Stimulated activated CD8-positive, alpha-beta memory T cell treated with anti-CD3 and anti-CD28 coated beads, Interleukin-12 subunit alpha, Interleukin-12 subunit beta, amount 100 ng/mL, for 1 hour (primary cell): ENCODE results near the gene BLID.

Experiments used
- DNase-seq: peaks from one replicate; pipeline ENCODE4 v3.0.0-alpha.2; 2020; ENCODE audit warnings: low read depth

Gene BLID, protein sequence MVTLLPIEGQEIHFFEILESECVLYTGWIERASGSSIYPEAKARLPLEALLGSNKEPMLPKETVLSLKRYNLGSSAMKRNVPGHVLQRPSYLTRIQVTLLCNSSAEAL

DNA sequence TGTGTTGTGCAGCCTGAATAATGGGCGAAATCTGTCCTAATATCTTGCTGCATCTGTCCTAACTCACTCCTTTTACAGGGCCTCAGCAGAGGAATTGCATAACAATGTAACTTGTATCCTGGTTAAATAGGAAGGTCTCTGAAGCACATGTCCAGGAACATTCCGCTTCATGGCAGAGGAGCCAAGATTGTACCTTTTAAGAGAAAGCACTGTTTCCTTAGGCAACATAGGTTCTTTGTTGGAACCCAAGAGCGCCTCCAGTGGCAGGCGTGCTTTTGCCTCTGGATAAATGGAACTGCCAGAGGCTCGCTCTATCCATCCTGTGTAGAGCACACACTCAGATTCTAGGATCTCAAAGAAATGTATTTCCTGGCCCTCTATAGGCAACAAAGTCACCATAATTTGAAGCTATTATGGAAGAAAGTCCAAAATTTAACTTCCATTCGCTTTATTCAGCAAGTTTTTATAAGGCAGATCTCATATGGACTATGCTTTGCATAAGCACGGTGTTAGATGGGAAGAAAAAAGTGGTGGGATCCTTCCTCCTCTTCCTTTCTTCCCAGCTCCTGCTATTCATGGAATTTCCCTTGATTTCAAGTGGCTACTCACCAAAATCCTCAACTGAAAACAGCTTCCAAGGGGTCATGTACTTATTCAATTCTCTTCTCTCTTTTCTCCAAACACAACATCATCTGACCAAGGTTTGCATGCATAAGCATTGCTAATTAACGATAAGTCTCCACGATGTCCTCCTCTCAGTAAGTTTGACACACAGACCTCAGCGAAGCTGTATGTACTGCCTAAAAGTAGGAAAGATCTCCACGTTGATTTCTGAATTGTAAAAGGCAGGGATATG lies at the start of gene BLID:
TSS of gene BLID (minus strand) at position 692 of the 856 bp plus-strand sequence. CDS start at position 399, 293 bp downstream.
- no peak for DNase-seq

DNA sequence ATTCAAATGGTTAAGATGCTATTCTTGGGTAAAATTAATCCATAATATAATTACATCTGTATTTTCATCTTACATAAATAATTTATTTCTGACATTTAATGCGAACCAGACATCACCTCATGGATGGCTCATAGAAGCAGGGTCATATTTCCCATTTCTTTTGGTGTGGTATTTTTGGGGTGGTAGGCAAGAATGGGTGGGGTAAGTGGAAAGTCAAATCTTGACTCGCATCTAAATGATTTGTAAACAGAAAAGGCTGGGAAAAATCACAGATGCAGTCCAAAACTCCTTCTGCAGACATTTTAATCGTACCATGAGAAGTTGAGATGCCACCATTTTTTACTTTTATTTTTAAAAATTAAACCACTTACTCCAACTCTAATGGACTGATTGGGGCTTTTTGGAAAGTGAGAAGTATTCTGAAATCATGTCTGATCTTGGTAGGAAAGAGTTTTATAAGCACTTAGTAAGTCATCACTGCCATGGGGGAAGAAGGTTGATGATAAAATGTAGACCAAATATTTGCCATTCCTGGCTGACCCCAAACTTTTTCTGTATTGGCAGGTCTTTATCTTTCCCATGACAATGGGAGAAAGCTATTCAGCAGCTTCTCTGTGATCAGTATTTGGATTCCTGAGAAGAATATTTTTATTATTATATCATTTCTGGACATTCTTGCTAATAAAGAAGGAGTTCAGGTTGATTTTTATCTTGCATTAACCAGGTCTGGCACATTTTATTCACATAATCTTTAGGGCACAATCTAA lies 47.2 kb upstream of the BLID start:
- DNase-seq, result no peak

DNA sequence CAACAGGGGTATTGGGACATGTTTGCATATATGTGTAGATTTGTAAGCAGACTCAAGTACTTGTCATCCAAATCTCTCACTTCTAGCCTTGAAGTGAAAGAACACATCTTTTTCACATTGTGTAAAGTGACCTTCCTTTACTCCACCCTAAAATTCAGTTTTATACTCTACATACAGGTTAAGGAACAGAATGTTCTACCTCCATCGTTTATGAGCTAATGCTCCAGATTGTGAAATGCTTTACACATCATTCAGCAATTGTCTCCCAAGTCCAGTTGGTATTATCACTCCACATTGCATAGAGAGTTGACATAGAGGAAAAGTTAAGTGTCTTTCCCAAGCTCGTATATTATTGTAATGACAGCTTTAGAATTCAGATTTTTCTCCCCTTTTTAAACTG lies 46.1 kb upstream of the BLID start:
- DNase-seq, result no peak

DNA sequence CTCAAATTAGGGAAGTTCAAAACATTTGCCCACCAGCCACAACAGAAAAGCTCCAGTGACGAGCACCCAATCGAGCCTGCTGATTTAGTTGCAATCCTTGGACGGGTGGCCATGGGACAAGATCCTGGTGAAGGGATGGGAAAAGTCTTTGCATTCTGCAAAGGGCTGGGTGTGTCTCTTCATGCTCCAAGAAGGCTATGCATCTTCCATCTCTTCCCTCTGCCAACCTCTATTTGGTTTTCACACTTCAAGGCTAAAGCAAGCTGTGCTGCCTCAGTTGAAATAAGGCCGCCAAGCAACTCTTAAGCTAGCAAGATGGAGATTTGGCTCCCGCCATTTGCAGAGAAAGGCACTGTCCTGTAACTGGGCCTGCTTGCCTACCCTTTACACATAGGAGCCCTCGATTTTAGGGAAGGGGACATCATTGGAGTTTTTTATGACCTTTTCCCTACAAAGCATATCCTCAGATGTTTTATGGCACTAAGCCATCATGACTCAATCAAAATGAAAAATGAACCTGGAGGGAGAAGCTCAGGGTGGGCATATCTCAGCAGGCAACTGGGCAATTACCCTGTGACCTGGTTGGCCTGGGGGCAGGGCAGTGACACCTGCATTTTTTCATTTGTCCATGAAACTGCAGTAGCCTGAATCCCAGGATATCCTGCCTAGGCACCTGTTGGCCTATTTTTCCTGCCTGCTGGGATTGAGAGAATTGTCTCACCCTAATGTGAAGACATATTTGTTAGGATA lies 45.0 kb upstream of the BLID start:
- no peak for DNase-seq

DNA sequence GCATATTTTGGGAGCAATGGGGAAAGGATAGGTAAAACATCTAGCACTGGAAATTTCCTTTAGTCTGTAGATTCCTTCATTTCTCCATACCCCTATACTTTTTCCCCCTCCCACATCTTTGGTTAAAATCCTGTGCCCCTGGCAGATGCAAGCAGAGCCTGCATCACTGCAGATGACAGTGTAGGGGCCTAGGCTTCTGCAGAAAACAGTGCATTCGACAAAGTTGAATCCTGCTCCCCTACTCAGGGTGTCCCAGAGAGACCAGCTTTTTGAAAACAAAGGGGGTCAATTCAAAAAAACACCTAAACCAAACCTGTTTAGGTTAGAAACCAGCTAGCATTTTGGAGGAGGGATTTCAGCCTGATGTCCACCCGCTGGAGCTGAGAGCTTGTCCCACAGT lies 43.8 kb upstream of the BLID start:
- no peak for DNase-seq

DNA sequence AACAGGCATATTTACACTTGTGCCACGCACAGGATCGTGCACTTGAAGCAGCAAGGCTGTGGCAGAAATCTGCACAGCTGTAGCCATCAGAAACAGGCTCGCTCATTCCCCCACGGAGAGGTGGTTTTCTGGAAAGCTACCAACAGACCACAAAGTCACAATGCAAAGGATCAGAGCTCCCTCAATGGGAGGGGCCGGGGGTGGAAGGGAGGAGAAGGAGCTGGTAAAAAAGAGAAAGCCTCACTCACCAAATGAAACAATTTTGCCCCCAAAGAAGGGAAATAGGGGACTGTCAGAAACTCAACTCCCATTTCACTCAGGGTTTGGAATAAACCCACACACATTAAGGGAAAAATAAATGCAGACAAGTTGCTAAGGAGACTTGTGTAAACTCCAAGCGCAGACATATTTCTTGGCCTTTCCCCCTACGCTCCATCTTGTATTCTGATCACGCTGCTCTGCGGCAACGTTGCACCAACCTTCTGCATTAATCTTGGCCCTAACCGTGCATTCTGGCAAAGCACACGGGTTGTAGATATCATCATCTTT lies 43.2 kb upstream of the BLID start:
- no peak for DNase-seq

DNA sequence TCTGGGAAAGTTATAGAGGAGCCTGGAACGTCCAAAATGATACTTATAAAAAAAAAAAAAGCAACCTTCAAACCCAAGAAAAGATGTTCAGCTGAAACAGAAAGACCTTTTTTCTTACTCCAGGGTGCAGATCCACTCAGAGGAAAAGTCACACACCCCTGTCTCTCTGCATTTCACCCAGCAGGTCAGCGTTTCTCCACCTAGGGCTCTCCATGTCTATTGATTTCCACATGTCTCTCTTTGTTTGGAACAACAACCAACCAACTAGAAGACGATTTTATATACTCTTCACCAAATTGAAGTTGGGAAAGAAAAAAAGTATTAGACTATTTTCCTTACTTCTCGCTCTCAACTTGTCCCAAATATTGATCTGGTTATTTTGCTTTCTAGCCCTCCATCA lies 42.2 kb upstream of the BLID start:
- no peak for DNase-seq

DNA sequence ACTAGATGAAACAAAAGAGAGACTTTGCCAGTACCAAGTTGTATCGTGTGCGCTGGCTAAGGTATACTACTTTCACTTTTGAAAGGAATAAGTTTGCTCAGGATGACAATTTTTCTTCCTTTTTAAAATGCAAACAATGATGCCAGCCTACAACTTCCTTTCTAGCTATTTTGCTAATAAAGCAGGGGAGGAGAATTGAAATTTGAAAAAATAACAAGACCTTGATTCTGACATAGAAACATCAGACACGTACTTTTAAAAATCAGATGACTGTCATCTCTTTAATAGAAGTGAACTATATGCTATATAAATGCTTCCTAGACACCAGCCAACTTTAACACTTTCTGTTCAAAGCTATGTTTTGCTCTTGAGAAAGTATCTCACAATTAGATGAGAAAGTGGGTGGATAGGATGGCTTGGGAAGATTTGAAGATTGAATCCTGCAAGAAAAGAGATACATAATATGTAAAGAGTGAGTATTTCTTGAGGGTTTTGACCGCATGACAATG lies 41.7 kb upstream of the BLID start:
- DNase-seq, result no peak

DNA sequence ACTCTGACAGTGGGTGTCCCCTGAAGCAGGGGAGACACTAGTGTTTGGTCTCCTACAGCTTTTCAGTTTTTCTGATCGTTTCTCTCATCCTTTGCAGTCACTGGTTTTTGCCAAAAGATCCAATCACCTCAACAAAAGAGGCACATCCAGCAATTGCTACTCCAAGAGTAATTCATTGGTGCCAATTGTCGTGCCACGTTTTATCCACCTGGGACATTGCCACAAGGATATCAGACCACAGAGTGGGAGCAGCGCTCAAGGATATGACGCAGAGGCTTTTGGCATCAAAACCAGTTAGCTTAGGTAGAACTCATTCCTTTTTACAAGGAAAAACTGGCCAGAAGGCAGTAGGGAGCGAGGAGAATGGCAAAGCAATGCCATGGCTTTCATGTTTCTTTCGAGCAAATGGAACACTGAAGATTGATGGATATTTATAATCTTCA lies 40.9 kb upstream of the BLID start:
- DNase-seq, result no peak

DNA sequence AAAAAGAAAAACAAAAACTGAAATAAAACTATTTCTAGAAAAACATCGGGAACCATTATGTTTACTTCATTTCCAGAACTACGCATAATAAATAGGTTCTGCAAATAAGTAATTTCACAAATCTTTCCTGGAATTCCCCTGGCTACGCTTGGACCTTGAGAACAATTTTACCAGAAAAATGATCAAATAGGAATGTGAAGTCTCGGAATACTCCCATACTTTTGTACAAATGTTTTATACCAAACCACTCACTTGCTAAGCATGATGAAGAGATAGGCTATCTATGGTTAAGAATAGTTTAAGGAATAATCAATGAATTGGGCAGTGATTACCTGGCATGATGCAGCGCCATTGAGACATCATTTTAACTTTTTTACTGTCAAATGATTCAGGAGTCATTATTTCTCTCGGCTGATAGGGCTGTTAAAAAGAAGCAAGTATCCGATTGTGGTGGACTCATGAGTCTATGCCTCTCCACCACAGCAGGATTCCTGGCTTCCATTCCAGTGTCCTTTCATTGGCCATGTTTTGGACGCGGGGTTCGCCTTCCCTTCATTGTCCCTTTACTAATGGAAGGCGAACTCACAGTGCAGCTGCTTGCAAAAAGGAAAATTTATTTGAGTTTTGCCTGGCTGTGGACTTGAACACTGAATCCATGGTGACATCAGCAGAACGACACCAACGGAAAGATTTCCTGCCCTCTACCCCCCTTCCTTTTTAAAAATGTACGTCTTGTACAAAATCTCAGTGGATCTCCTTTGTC lies 39.9 kb upstream of the BLID start:
- DNase-seq, result no peak

DNA sequence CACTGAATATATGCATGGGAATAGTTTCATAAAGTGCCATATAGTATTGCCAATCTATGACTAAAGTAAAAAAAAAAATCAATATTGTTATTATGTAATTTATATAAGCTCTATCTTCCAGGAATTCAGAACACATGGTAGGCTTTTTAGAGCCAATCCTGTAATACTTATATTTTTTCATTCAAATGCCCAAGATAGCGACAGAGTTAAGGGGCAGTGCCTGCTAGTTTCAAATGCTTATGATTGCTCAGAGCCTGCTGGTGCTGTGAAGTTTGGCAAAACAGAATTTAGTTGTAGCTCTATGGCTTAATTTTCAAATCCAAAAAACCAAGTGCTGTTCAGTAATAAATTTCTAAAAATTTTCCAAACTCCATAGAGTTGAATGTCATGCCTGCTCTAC lies 39.0 kb upstream of the BLID start:
- DNase-seq, result no peak

DNA sequence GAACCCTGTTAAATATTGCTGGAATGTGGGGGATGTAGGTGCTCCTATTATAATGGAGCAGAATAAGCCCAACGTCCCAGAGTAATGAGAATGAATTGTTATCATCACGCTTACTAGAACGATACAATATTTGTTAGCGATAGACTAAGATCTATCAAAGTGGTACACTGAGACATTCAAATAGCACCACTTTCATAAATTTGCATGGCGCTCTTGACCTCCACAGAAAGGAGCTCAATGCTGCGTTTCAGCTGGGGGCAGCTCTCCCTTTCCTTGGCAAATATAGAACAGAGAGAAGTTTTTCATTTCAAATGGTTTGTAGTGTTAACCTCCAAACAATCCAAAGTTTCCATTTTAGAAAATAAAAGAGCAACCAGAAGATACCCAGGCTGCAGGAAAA lies 38.2 kb upstream of the BLID start:
- no peak for DNase-seq

DNA sequence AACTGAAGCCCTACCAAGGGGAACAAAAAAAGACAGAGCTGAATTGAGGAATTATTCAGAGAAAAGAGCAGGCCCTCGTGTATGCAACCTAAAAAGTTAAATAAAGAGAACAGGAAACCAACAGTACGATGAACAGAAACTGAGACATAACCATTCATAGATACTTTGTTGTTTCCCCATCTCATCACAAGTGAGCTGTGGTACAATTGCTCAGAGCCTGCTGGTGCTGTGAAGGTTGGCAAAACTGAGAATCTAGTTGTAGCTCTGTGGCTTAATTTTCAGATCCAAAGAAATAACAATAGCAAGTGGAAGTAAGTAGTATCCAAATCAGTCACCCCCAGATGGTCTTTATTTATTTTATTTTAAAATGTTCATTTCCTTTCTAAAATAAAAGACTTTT lies 37.7 kb upstream of the BLID start:
- DNase-seq, result no peak

DNA sequence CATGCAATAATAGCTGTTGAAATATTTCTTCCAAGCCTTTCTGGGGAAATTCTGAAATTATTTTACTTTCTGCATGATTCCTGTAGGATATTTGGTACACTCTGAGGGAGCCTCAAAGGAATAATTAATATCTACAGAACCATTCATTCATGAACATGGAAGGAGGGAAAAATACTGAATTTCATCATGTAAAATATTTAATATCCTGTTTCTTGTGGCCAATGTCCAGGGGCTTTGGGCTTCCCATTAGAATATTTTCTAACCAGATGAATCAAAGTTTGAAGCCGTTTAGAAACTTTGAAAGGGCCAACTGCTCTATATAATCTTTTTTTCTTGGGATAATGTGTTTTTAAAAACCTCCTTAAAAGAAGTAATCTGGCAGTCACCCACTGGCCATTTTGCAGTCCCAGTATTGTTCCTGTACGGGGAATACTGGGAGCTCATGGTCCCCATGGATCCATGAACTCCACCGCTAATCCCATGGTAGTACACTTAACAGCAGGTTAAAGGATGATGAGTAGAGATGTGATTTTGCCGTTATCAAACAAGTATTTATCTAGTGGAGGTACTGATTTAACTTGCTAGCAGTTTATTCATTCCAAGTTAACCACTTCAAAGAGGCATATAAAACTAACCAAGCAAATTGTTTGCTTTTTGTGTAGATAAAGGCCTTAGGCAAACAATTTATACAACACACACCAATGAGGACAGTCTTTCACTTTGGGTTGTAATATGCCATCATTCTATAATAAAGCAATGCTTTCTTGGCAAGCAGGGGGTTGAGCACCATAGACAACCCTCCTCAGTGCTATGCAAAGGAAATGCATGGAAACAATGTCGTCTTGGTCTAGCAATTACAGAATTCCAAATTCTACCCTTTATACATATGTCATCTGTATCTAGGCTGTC lies 34.5 kb upstream of the BLID start:
- no peak for DNase-seq

DNA sequence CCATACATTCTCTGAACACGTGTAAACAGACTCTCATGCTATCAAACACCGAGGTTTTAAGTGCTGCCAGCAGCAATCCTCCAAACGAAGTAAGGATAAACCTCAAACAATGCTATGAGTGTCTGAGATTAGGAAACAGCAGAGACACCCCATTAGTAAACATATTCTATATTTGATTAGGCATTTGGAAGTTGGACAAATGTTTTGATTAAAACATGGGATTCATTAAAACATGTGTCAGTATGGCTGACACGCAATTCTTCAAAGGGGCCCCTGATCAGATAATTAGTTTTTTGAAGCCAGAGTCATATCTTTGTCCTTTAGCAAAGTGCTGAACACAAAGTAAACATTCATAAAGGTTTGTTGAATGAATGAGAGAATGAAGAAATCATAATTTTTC lies 33.2 kb upstream of the BLID start:
- no peak for DNase-seq

DNA sequence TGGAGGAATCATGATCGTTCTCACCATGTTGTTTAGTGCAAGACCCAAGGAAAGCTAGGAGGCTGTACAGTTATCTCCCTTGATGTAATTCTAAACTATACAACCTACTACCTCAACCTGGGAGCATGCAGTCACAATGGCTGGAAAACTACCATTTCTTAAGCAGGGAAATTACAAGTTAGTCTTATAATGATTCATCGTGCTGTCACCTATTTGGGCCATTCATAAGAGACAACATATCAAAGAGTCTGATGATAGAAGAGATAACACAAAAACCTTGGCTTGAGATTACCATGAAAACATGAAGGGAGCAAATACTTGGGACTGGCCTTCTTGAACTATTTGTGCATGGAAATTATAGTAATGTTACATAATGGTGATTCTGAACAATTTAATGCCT lies 30.5 kb upstream of the BLID start:
- no peak for DNase-seq

DNA sequence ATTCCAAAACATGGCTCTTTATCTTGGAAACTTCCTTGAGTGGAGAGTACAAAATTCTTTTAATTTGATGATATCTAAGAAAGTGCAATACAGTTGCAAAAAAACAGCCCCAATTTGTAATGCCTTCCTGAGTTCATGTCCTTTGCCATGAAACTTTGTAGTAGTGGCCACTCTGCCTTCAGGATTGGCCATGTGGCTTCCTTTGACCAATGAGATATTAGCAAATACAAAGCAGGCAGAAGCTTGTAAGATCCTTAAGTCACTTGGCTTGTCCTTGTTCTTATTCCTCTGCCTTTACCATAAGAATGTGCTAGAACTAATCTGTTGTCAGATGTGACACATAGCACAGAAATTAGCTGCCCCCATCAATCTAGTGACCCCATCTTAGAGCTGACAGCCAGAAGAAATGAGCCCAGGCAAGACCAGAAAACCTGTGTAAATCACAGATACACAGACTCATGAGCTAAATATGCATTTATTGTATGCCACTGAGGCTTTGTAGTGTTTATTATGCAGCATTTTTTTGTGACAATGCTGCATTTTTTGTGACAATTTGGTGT lies 29.8 kb upstream of the BLID start:
- no peak for DNase-seq

DNA sequence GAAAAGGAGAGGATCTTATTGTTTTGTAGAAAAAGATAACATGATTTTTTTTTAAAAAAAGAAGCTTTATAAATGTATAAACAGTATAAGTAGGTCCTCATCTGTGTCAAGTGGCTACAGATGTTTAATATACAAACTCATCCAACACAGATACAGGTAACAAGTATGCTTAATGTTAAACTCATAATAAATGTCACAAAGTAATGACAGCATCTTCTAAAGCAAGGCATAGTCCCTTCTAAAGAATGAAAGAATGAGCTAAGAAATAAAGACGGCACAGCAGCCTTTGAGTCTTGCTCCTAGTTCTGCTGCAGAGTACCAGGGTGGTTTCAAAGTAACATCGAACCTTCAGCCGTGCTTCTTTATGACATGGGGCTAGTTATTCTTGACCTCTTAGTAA lies 28.7 kb upstream of the BLID start:
- DNase-seq, result no peak

DNA sequence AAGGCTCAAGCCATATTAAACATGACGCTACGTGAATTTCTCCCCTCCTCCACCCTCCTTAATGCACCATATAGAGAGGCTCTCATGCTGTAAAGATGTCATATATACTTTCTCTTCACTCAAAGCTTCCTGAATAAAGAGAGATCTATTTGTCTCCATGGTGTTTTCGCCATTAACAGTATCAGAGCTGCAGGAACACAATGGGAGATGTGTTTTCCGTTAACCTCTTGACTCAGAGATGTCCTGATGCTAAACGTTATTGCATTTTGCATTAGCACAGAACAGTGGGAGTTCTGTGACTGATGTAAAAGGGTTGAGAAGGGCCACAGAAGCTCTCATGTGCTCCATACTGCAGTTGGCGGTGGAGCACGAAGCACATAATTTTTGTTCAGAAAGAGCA lies 25.7 kb upstream of the BLID start:
- no peak for DNase-seq

DNA sequence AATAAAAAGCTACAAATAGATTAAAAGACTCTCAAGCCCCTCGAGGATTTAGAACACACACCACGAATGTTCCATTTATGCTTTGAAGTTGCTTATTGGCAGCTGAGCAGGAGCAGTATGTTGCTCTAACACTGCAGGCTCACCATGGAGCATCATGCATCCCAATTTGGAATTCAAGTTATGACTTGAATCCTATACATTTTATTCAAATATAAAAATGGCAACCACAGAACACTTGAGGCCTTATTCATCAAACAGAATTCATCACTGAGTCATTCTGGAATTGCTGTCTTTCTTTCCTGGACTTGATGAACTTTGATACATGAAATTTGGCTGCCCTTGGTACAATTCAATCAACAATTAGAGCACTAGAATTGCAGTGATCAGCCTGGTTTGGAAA lies 24.5 kb upstream of the BLID start:
- DNase-seq, result no peak
